Activated CD8-positive, alpha-beta T cell treated with anti-CD3 and anti-CD28 coated beads for 36 hours (primary cell): ENCODE data around the gene KDM1A. TPM values are rescaled to one million over a fixed set of nuclear protein-coding genes. Genes with fewer than 3 reads are reported as not detected.

ENCODE experiments used
- ATAC-seq: fragments of 200-7000 bp; cut with Tn5 transposase; one replicate; pipeline ENCODE4 v1.10.0; 2021; ENCODE audit warnings: mild to moderate bottlenecking, moderate library complexity
- CTCF ChIA-PET: fragments of 350-600 bp; sonication (Branson Sonifier 250); formaldehyde crosslinking; loops from one replicate; lab custom pipeline; 2021; ENCODE audit warnings: antibody characterized with exemption; lab: Charles Lee
- POLR2A ChIA-PET: fragments of 350-600 bp; sonication (Branson Sonifier 250); formaldehyde crosslinking; loops from one replicate; lab custom pipeline; 2021; ENCODE audit warnings: antibody characterized with exemption; lab: Charles Lee
- DNase-seq: peaks from one replicate; pipeline ENCODE4 v3.0.0-alpha.2; 2020
- H3K27ac Mint-ChIP-seq: one replicate; pipeline ENCODE4 v1.8.0; 2021; ENCODE audit warnings: mild to moderate bottlenecking, mixed read lengths
- H3K27me3 Mint-ChIP-seq: one replicate; pipeline ENCODE4 v1.8.0; 2021; ENCODE audit warnings: mixed read lengths
- H3K36me3 Mint-ChIP-seq: one replicate; pipeline ENCODE4 v1.8.0; 2021; ENCODE audit warnings: low read depth, mixed read lengths
- H3K4me1 Mint-ChIP-seq: one replicate; pipeline ENCODE4 v1.8.0; 2021; ENCODE audit warnings: low read depth, mixed read lengths
- H3K4me3 Mint-ChIP-seq: one replicate; pipeline ENCODE4 v1.8.0; 2021; ENCODE audit warnings: mild to moderate bottlenecking, moderate library complexity, mixed read lengths
- H3K9me3 Mint-ChIP-seq: one replicate; pipeline ENCODE4 v1.8.0; 2021; ENCODE audit warnings: mixed read lengths
- intact Hi-C: fragments of 100-400 bp; cut with micrococcal nuclease; formaldehyde crosslinking; loops from one replicate; pipeline ENCODE4 v1.10.0; 2022
- microRNA-seq: library from miRNA; unstranded; fragments of <30 nt; microRNA quantifications from one replicate; pipeline ENCODE4 v1.2.0, GENCODE V29; 2022; ENCODE audit warnings: borderline microRNAs expressed, borderline replicate concordance
- total RNA-seq, 2 experiments: library from RNA; stranded (reverse); gene quantifications; one replicate each; pipeline ENCODE4 v1.2.3, GENCODE V29; 2021
- TF ChIP-seq, protein P1 (sequence below): fragments of 200-600 bp; IDR thresholded peaks from one replicate; pipeline ENCODE4 v1.8.0; 2022; ENCODE audit warnings: antibody characterized with exemption, mild to moderate bottlenecking

Gene KDM1A
- total RNA-seq, 2 experiments from 2014 or later: 75.2 to 77.7 TPM

DNA sequence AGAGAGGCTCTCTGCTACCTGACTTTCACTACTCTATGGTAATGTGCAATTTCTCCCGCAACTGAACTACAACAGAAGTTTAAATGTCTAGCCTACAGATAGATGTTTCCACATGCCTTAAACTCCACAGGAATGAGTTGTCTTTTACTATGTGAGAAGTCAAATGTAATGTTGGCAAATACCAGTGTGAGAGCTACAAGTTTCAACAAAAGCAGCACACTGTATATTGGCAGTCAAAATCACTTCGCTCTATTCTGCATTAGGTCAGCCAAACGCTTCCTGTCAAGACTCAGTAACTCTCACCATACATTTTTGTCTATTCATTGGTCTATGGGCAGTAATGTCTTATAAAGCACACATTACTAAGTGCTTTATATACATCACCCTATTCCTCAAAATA, 107.5 kb downstream of the KDM1A start:
- H3K9me3 Mint-ChIP-seq: no peaks in the 10 kb centered on the region
- H3K27me3 Mint-ChIP-seq: no peaks in the 10 kb centered on the region
- TF ChIP-seq, protein P1, sequence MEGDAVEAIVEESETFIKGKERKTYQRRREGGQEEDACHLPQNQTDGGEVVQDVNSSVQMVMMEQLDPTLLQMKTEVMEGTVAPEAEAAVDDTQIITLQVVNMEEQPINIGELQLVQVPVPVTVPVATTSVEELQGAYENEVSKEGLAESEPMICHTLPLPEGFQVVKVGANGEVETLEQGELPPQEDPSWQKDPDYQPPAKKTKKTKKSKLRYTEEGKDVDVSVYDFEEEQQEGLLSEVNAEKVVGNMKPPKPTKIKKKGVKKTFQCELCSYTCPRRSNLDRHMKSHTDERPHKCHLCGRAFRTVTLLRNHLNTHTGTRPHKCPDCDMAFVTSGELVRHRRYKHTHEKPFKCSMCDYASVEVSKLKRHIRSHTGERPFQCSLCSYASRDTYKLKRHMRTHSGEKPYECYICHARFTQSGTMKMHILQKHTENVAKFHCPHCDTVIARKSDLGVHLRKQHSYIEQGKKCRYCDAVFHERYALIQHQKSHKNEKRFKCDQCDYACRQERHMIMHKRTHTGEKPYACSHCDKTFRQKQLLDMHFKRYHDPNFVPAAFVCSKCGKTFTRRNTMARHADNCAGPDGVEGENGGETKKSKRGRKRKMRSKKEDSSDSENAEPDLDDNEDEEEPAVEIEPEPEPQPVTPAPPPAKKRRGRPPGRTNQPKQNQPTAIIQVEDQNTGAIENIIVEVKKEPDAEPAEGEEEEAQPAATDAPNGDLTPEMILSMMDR: no peak
- no peak overlapping the region for H3K4me3 Mint-ChIP-seq
- no peak overlapping the region for H3K27ac Mint-ChIP-seq
- H3K36me3 Mint-ChIP-seq: peaks cover 1% of the 10 kb centered on the region
- ChIA-PET POLR2A (no interaction called here), CTCF (interaction anchor here (2.8 kb wide), 1 partner anchor 28 kb away, joined by 9 read pairs; no protein-coding TSS in a partner anchor)
- DNase-seq (no peak), ATAC-seq (no peak)
- intact Hi-C loops: no loop called here
- peaks cover 23% of the 10 kb centered on the region for H3K4me1 Mint-ChIP-seq

DNA sequence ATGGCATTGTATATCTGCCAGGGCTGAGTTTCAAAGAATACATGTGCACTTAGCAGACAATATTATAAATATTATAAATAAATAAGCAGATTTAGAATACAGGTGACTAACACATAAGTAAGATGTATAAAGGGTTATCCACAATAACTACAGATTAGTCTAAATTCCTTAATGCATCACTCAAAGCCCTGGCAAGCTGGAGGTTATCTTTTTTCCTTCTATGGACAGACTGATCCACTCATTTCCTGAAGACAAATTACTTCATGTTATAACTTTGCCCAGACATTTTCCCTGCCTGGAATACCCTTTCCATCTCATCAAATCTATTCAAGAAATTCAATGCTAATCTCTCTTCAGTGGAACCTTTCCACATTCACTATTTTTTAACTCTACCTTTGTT, 110.6 kb downstream of the KDM1A start:
- TF ChIP-seq, protein P1: no peak
- Mint-ChIP-seq H3K4me3 (no peak overlapping the region), H3K27ac (no peak overlapping the region), H3K27me3 (no peaks in the 10 kb centered on the region), H3K9me3 (no peaks in the 10 kb centered on the region), H3K36me3 (peaks cover 1% of the 10 kb centered on the region), H3K4me1 (peaks cover 21% of the 10 kb centered on the region)
- no peak for DNase-seq
- CTCF ChIA-PET: no interaction called here
- intact Hi-C loops: no loop called here
- no peak for ATAC-seq
- POLR2A ChIA-PET: no interaction called here

DNA sequence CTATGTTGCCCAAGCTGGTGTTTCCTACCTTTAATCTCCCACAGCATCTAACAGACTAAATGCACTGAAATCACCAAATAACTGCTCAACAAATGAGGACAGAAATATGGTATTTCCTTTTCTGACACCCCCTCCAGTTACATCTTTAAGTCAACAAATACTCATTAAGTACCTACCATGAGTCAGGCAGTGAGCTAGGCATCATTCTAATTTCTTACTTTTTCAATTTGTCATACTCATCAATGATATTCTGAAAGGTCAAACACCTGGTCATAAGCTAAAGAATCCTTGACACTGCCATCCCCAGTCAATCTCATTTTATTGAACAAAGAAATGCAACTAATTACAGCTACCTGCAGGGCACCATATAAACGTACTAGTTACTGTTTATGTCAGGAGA, 112.8 kb downstream of the KDM1A start:
- Mint-ChIP-seq H3K4me3 (no peak overlapping the region), H3K27ac (no peak overlapping the region), H3K4me1 (peaks cover 11% of the 10 kb centered on the region), H3K9me3 (no peaks in the 10 kb centered on the region), H3K27me3 (no peaks in the 10 kb centered on the region), H3K36me3 (peaks cover 4% of the 10 kb centered on the region)
- ChIA-PET CTCF (interaction anchor here (1.0 to 2.7 kb wide), 5 partner anchors 16 to 52 kb away, joined by 3 to 17 read pairs (median 4); no protein-coding TSS in a partner anchor), POLR2A (interaction anchor here (0.6 to 2.1 kb wide), 3 partner anchors 10 to 29 kb away, joined by 3 to 6 read pairs (median 4); no protein-coding TSS in a partner anchor)
- ATAC-seq: peak; percentile 73
- TF ChIP-seq, protein P1: no peak
- no peak for DNase-seq
- intact Hi-C loops: no loop called here

Small RNA genes within 50 kb of the gene (microRNA-seq; reads per million reads assigned to microRNA genes)
- gene MIR3115 (1.2 reads per million), gene MIR4419A (not detected)

Other genes starting within 250 kb of the KDM1A start
- gene LACTBL1, start 46.6 kb upstream of the KDM1A start, total RNA-seq: not detected
- gene TEX46, start 3.6 kb upstream of the KDM1A start, total RNA-seq: not detected
- gene LUZP1, start 149.4 kb downstream of the KDM1A start, total RNA-seq: 10 to 100 TPM; 14.9 to 16.0 TPM
- not detected for gene HTR1D, start 198.0 kb downstream of the KDM1A start, total RNA-seq